Upper lobe of left lung (tissue), 4 donors: ENCODE data around the gene PTPRJ.

Experiments
- EP300 ChIP-seq, 4 donors: sonication (generic); formaldehyde crosslinking; IDR thresholded peaks; one replicate each; pipeline ENCODE4 v1.5.1; 2017; ENCODE audit warnings: antibody characterized with exemption in 4 of 4, control low read depth in 2 of 4
- POLR2A ChIP-seq, 4 donors: fragments of 450-650 bp; IDR thresholded peaks; one replicate each; pipeline ENCODE4 v1.5.1; 2016 to 2017; ENCODE audit warnings: antibody characterized with exemption in 4 of 4, mild to moderate bottlenecking in 2 of 4
- POLR2AphosphoS5 ChIP-seq, 2 donors: sonication (generic); formaldehyde crosslinking; IDR thresholded peaks; one replicate each; pipeline ENCODE4 v1.5.1; 2017; ENCODE audit warnings: antibody characterized with exemption in 2 of 2
- TF ChIP-seq, protein P1 (sequence below), 6 experiments: fragments of 450-650 bp in 4 of 6; fragments of 200-600 bp in 2 of 6; sonication (generic) in 2 of 6; IDR thresholded peaks; one replicate each; pipeline ENCODE4 v1.5.1; 2016 to 2019; ENCODE audit warnings: antibody characterized with exemption in 6 of 6

DNA sequence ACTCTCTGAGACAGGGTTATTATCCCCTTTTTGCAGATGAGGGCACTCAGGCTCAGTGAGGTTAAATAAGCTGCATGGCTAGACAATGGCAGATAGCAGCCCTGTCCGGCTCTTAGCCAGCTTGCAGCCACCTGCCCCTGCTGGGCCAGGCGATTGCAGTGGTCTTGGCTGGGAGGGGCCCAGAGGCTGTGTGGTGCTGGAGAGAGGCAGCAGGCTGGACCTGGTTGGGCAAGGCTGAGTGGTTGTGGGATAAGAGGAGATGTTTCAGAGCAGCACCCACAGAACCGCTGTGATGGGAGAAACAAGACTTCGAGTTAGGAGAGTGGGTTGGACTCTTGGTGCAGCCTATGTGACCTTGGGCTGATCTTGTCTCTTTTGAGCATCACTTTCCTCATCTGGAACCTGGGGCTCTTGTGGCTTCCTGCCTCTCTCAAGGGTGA, 25.5 kb downstream of the PTPRJ start:
- TF ChIP-seq, protein P1, sequence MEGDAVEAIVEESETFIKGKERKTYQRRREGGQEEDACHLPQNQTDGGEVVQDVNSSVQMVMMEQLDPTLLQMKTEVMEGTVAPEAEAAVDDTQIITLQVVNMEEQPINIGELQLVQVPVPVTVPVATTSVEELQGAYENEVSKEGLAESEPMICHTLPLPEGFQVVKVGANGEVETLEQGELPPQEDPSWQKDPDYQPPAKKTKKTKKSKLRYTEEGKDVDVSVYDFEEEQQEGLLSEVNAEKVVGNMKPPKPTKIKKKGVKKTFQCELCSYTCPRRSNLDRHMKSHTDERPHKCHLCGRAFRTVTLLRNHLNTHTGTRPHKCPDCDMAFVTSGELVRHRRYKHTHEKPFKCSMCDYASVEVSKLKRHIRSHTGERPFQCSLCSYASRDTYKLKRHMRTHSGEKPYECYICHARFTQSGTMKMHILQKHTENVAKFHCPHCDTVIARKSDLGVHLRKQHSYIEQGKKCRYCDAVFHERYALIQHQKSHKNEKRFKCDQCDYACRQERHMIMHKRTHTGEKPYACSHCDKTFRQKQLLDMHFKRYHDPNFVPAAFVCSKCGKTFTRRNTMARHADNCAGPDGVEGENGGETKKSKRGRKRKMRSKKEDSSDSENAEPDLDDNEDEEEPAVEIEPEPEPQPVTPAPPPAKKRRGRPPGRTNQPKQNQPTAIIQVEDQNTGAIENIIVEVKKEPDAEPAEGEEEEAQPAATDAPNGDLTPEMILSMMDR (IDR thresholded peaks at IDR 0.05): no peak
- no peak for TF ChIP-seq POLR2A (IDR thresholded peaks at IDR 0.05)
- TF ChIP-seq EP300 (IDR thresholded peaks at IDR 0.05): no peak
- no peak for TF ChIP-seq POLR2AphosphoS5 (IDR thresholded peaks at IDR 0.05)
